OCI-LY7 (cell line): Measurements from ENCODE around the gene PRRC1. TPM values are rescaled to one million over a fixed set of nuclear protein-coding genes. Genes with fewer than 3 reads are reported as not detected.
"Not testable (repeated sequence)": the region's sequence is repeated elsewhere in the genome, so short reads cannot be mapped to it uniquely, and the experiment has no call there.

ENCODE experiments used
- BruUV-seq: library from RNA; stranded (reverse); fragments of 400-500 nt; replicated peaks from 2 replicates; lab custom pipeline; 2021; lab: Mats Ljungman, UMichigan
- CTCF ChIA-PET: fragments of 300-600 bp; sonication (Branson Sonifier 250); formaldehyde crosslinking; loops from one replicate; lab custom pipeline; 2022; ENCODE audit warnings: antibody characterized with exemption; ENCODE audit not compliant: unreplicated experiment; lab: Charles Lee
- POLR2A ChIA-PET: fragments of 300-600 bp; sonication (Branson Sonifier 250); formaldehyde crosslinking; loops from one replicate; lab custom pipeline; 2022; ENCODE audit warnings: antibody characterized with exemption; lab: Charles Lee
- DNase-seq: peaks from one replicate; pipeline ENCODE4 v3.0.0-alpha.2; 2015; ENCODE audit warnings: low spot score
- H2AFZ ChIP-seq: fragments of 200-600 bp; sonication (generic), shearing (Covaris generic); 2 replicates; pipeline ENCODE4 v1.6.1; 2014; ENCODE audit warnings: mild to moderate bottlenecking, antibody characterized with exemption, low read length, moderate library complexity
- H3K27ac ChIP-seq: fragments of 200-600 bp; sonication (generic); 2 replicates; pipeline ENCODE4 v1.5.1; 2014; ENCODE audit warnings: mixed run types, low read depth, mild to moderate bottlenecking, moderate library complexity, low read length, inconsistent platforms; ENCODE audit not compliant: poor library complexity, severe bottlenecking
- H3K36me3 ChIP-seq: fragments of 200-600 bp; sonication (generic); 2 replicates; pipeline ENCODE4 v1.6.1; 2014; ENCODE audit warnings: mild to moderate bottlenecking, antibody characterized with exemption, low read length, moderate library complexity, mixed read lengths; ENCODE audit not compliant: insufficient read depth
- H3K4me1 ChIP-seq: fragments of 200-600 bp; sonication (generic); 2 replicates; pipeline ENCODE4 v1.5.1; 2014; ENCODE audit warnings: mild to moderate bottlenecking, low read length; ENCODE audit not compliant: insufficient read depth, poor library complexity, severe bottlenecking
- H3K4me2 ChIP-seq: fragments of 200-600 bp; sonication (generic); 2 replicates; pipeline ENCODE4 v1.6.1; 2014; ENCODE audit warnings: mild to moderate bottlenecking, low read length
- H3K4me3 ChIP-seq: fragments of 200-600 bp; sonication (generic); 2 replicates; pipeline ENCODE4 v1.5.1; 2014; ENCODE audit warnings: mild to moderate bottlenecking, low read depth, low read length; ENCODE audit not compliant: poor library complexity, severe bottlenecking
- H3K79me2 ChIP-seq: fragments of 200-600 bp; sonication (generic); 2 replicates; pipeline ENCODE4 v1.6.1; 2016; ENCODE audit warnings: low read depth, mild to moderate bottlenecking, low read length, moderate library complexity, mixed read lengths; ENCODE audit not compliant: insufficient read depth
- H3K9me2 ChIP-seq: fragments of 200-600 bp; sonication (generic); 2 replicates; pipeline ENCODE4 v1.6.1; 2016; ENCODE audit warnings: mild to moderate bottlenecking, low read length, mixed read lengths; ENCODE audit not compliant: insufficient read depth
- H3K9me3 ChIP-seq: fragments of 200-600 bp; sonication (generic); 2 replicates; pipeline ENCODE4 v1.6.1; 2014; ENCODE audit warnings: mild to moderate bottlenecking, mixed run types, low read length, mixed read lengths
- H4K20me1 ChIP-seq: fragments of 200-600 bp; sonication (generic); 2 replicates; pipeline ENCODE4 v1.6.1; 2014; ENCODE audit warnings: mild to moderate bottlenecking, antibody characterized with exemption, low read length, moderate library complexity, mixed read lengths; ENCODE audit not compliant: insufficient read depth
- CTCF ChIP-seq: fragments of 200-600 bp; sonication (generic); conservative IDR thresholded peaks from 2 replicates; pipeline ENCODE4 v1.5.1; 2014; ENCODE audit warnings: mild to moderate bottlenecking, antibody characterized with exemption, low read length, moderate library complexity, mixed read lengths
- EZH2phosphoT487 ChIP-seq: fragments of 200-600 bp; sonication (generic); IDR thresholded peaks from 2 replicates; pipeline ENCODE4 v1.6.1; 2018; ENCODE audit warnings: low read depth, borderline replicate concordance, mild to moderate bottlenecking, mixed run types, antibody characterized with exemption, low read length, moderate library complexity, mixed read lengths
- intact Hi-C: fragments of 100-400 bp; cut with micrococcal nuclease; formaldehyde crosslinking; loops from one replicate; pipeline ENCODE4 v1.10.0; 2022; ENCODE audit not compliant: unreplicated experiment
- total RNA-seq, 2 experiments: library from RNA; depleted of rRNA in 1 of 2; stranded (reverse); fragments of >200 nt in 1 of 2; shearing (Covaris generic) in 1 of 2; gene quantifications; 2 replicates each; pipeline ENCODE4 v1.2.3, GENCODE V29; 2014 to 2022

PRRC1 gene
- total RNA-seq, 2 experiments from 2014 or later = 32.7 to 46.5 TPM

- ChIA-PET POLR2A (no interaction called here), CTCF (no interaction called here)
- H3K4me2 ChIP-seq = no peak overlapping the region
- H4K20me1 ChIP-seq = no peaks in the 10 kb centered on the region
- H3K79me2 ChIP-seq = peaks cover 28% of the 10 kb centered on the region
- no peak for TF ChIP-seq EZH2phosphoT487
- no peak for TF ChIP-seq CTCF
- no peak overlapping the region for H2AFZ ChIP-seq
- H3K4me3 ChIP-seq = no peak overlapping the region
- H3K36me3 ChIP-seq = peaks cover 93% of the 10 kb centered on the region
- H3K4me1 ChIP-seq = no peaks in the 10 kb centered on the region
- peaks cover 16% of the 10 kb centered on the region; the same call in 1 of the 2 replicates for H3K9me3 ChIP-seq
- DNase-seq = no peak
- BruUV-seq = no TSS peak
- no peak overlapping the region for H3K27ac ChIP-seq
- intact Hi-C loops = no loop called here
- H3K9me2 ChIP-seq = no peaks in the 10 kb centered on the region
Measured at GRCh38 chr5:127525181-127525580, 7.7 kb downstream of the PRRC1 start.

DNA sequence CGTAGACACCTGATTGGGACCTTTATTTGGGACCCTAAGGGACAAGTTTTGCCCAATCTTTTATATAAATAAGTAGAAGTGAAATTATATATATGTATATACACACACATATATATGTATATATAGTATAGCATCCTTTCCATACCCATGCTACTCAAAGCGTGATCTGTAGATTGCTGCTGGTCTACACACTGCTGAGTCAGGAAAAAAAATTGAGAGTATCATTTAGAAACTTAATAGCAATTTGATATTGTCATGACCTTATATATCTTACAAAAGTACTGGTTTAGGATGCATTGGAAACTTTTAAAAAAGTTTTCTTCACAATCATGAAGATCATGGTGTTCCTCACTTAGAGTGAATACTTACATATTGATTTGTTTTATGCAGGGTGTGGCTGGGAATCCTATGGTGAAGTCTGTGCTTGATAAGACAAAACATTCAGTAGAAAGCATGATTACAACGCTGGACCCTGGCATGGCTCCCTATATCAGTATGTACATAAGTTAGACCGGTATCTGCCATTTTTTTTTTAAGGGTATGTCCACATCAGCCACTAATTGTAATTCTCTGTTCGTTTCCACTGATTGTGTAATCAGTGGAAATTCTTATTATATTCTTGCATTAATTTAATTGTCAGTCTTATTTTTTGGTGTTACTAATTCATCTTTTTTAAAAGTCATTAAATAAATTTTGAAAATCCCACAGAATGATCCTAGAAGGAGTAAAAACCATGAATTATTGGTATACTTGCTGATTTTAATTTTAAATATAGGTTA, 12.7 kb downstream of the PRRC1 start:
- Histone ChIP-seq H3K36me3 (peaks cover 94% of the 10 kb centered on the region), H3K4me2 (no peak overlapping the region), H3K4me1 (no peaks in the 10 kb centered on the region), H2AFZ (no peak overlapping the region), H3K79me2 (no peaks in the 10 kb centered on the region), H3K27ac (no peak overlapping the region), H3K9me2 (no peaks in the 10 kb centered on the region), H4K20me1 (no peaks in the 10 kb centered on the region), H3K4me3 (no peak overlapping the region), H3K9me3 (no peaks in the 10 kb centered on the region)
- POLR2A ChIA-PET = interaction anchor here (0.6 to 0.7 kb wide), 2 partner anchors 426 to 1559 kb away, joined by 3 read pairs; no protein-coding TSS in a partner anchor
- DNase-seq = no peak
- TF ChIP-seq EZH2phosphoT487 = no peak
- intact Hi-C loops = no loop called here
- CTCF ChIA-PET = no interaction called here
- BruUV-seq = no TSS peak

DNA sequence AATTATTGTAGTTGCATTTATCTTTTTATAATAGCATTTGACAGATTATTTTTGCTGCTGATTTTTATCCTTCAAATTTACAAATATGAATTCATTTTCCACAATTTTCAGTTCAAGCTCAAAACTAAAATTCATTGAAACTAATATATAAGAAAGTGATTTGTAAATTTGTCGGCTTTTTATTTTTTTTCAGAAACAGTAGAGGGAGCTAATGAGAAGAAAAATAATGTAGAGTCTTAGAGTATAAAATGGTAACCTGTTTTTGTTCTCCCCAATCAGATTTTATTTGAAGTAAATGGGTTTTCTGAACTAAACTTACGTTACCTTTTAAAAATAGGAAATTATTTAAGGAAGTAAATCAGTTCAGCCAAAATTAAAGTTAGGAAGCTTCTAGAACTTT, 19.2 kb downstream of the PRRC1 start:
- Histone ChIP-seq H3K4me2 (no peak overlapping the region), H3K9me2 (no peaks in the 10 kb centered on the region), H3K4me1 (no peaks in the 10 kb centered on the region), H3K4me3 (no peak overlapping the region), H3K9me3 (no peaks in the 10 kb centered on the region), H3K79me2 (no peaks in the 10 kb centered on the region), H2AFZ (no peak overlapping the region), H3K27ac (no peak overlapping the region), H4K20me1 (no peaks in the 10 kb centered on the region), H3K36me3 (peaks cover 90% of the 10 kb centered on the region)
- intact Hi-C loops = no loop called here
- no peak for TF ChIP-seq EZH2phosphoT487
- peak; percentile 85 for TF ChIP-seq CTCF
- peak; percentile 11 for DNase-seq
- CTCF ChIA-PET = no interaction called here
- BruUV-seq = no TSS peak
- POLR2A ChIA-PET = interaction anchor here (0.6 to 1.7 kb wide), 5 partner anchors 8 to 1176 kb away, joined by 3 to 6 read pairs (median 4); no protein-coding TSS in a partner anchor

GRCh38 chr5:127540553-127540952, 23.1 kb downstream of the PRRC1 start:
- POLR2A ChIA-PET = interaction anchor here (0.6 kb wide), 1 partner anchor 61 kb away, joined by 5 read pairs; no protein-coding TSS in a partner anchor
- H3K9me2 ChIP-seq, H3K4me3 ChIP-seq, H3K9me3 ChIP-seq, DNase-seq, intact Hi-C loops, H4K20me1 ChIP-seq, CTCF ChIA-PET, BruUV-seq, H3K79me2 ChIP-seq, H3K27ac ChIP-seq, H3K4me2 ChIP-seq, H2AFZ ChIP-seq, H3K4me1 ChIP-seq: not testable (repeated sequence)
- H3K36me3 ChIP-seq = peaks cover 54% of the 10 kb centered on the region

DNA sequence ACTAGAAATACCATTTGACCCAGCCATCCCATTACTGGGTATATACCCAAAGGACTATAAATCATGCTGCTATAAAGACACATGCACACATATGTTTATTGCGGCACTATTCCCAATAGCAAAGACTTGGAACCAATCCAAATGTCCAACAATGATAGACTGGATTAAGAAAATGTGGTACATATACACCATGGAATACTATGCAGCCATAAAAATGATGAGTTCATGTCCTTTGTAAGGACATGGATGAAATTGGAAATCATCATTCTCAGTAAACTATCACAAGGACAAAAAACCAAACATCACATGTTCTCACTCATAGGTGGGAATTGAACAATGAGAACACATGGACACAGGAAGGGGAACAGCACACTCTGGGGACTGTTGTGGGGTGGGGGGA, 27.8 kb downstream of the PRRC1 start:
- H3K4me2 ChIP-seq, H4K20me1 ChIP-seq, H3K4me1 ChIP-seq, DNase-seq, H3K9me2 ChIP-seq, CTCF ChIA-PET, BruUV-seq, intact Hi-C loops, POLR2A ChIA-PET, H3K79me2 ChIP-seq, H3K27ac ChIP-seq, H3K4me3 ChIP-seq, H3K9me3 ChIP-seq, H2AFZ ChIP-seq: not testable (repeated sequence)
- peaks cover 52% of the 10 kb centered on the region for H3K36me3 ChIP-seq
